HG02798 (cell line): Measurements from ENCODE around the gene PCSK9.

Source experiments
- ATAC-seq: cut with Tn5 transposase; IDR thresholded peaks from one replicate; pipeline ENCODE4 v1.9.1; 2021; ENCODE audit warnings: mild to moderate bottlenecking; ENCODE audit not compliant: unreplicated experiment, poor library complexity

The PCSK9 gene

GRCh38 chr1:55039342-55040082, at the start of gene PCSK9:
Gene PCSK9 (plus strand): TSS chr1:55039548. CDS start chr1:55039838, 290 bp downstream.
- no peak for ATAC-seq

- ATAC-seq, result no peak
Observed at GRCh38 chr1:54989968-54990810, 49.2 kb upstream of the PCSK9 start.

GRCh38 chr1:54990916-54991315, 48.4 kb upstream of the PCSK9 start:
- no peak for ATAC-seq

- no peak for ATAC-seq
Observed at GRCh38 chr1:54991939-54992338, 47.4 kb upstream of the PCSK9 start.

GRCh38 chr1:54993140-54993539, 46.2 kb upstream of the PCSK9 start:
- ATAC-seq, result no peak

- no peak for ATAC-seq
Observed at GRCh38 chr1:54994355-54994990, 44.9 kb upstream of the PCSK9 start.

GRCh38 chr1:54995013-54995760, 44.2 kb upstream of the PCSK9 start:
- ATAC-seq, result no peak

- ATAC-seq, result no peak
Observed at GRCh38 chr1:54995835-54996234, 43.5 kb upstream of the PCSK9 start.

GRCh38 chr1:54996359-54996868, 42.9 kb upstream of the PCSK9 start:
- ATAC-seq, result peak; percentile 76

- ATAC-seq, result no peak
Observed at GRCh38 chr1:54996869-54997710, 42.3 kb upstream of the PCSK9 start.

GRCh38 chr1:54997711-54997986, 41.7 kb upstream of the PCSK9 start:
- no peak for ATAC-seq

GRCh38 chr1:54998100-54998499, 41.2 kb upstream of the PCSK9 start:
- ATAC-seq, result no peak

- ATAC-seq, result no peak
Observed at GRCh38 chr1:54998677-54999076, 40.7 kb upstream of the PCSK9 start, which contains the start of gene BSND. Gene BSND (plus strand): TSS chr1:54998933. CDS start chr1:54999187, 254 bp downstream.

- no peak for ATAC-seq
Observed at GRCh38 chr1:55000110-55001085, 39.0 kb upstream of the PCSK9 start.

GRCh38 chr1:55001311-55001710, 38.0 kb upstream of the PCSK9 start:
- ATAC-seq, result no peak

GRCh38 chr1:55002686-55003085, 36.7 kb upstream of the PCSK9 start:
- ATAC-seq, result no peak

GRCh38 chr1:55005351-55006140, 33.8 kb upstream of the PCSK9 start:
- no peak for ATAC-seq
